Naive thymus-derived CD4-positive, alpha-beta T cell (primary cell): Measurements from ENCODE around the gene PPIP5K1. TPM values are rescaled to one million over a fixed set of nuclear protein-coding genes. Genes with fewer than 3 reads are reported as not detected.
"Not testable (repeated sequence)": the region's sequence is repeated elsewhere in the genome, so short reads cannot be mapped to it uniquely, and the experiment has no call there.

Source experiments
- ATAC-seq: fragments of 150-1000 bp; cut with Tn5 transposase; 2 replicates; pipeline ENCODE4 v1.10.0; 2021; ENCODE audit warnings: mild to moderate bottlenecking, moderate library complexity
- CTCF ChIA-PET: fragments of 350-600 bp; sonication (Branson Sonifier 250); formaldehyde crosslinking; loops from one replicate; lab custom pipeline; 2021; ENCODE audit warnings: antibody characterized with exemption; lab: Charles Lee
- POLR2A ChIA-PET: fragments of 350-600 bp; sonication (Branson Sonifier 250); formaldehyde crosslinking; loops from one replicate; lab custom pipeline; 2021; ENCODE audit warnings: antibody characterized with exemption, inconsistent platforms; lab: Charles Lee
- DNase-seq, 9 donors: peaks; one replicate each; pipeline versions ENCODE4 v3.0.0 to v3.0.0-alpha.2; 2020 to 2022; ENCODE audit warnings: mixed read lengths in 1 of 9
- H3K27ac ChIP-seq: one replicate; pipeline ENCODE4 v1.7.0; 2013; ENCODE audit warnings: mild to moderate bottlenecking, low read depth, low read length, moderate library complexity
- H3K27me3 ChIP-seq, 2 donors: one replicate each; pipeline ENCODE4 v1.7.0; 2013; ENCODE audit warnings: low read length in 2 of 2, mild to moderate bottlenecking in 2 of 2, moderate library complexity in 2 of 2; ENCODE audit not compliant: control insufficient read depth in 2 of 2, insufficient read depth in 2 of 2
- H3K36me3 ChIP-seq, 3 experiments: 1 replicate in 2 of 3; 2 replicates in 1 of 3; pipeline ENCODE4 v1.7.0; 2013; ENCODE audit warnings: low read length in 3 of 3, mild to moderate bottlenecking in 3 of 3, moderate library complexity in 1 of 3; ENCODE audit not compliant: insufficient read depth in 3 of 3, control insufficient read depth in 2 of 3
- H3K4me1 ChIP-seq, 2 donors: one replicate each; pipeline ENCODE4 v1.7.0; 2013; ENCODE audit warnings: low read length in 2 of 2, mild to moderate bottlenecking in 2 of 2, moderate library complexity in 1 of 2; ENCODE audit not compliant: control insufficient read depth in 2 of 2, insufficient read depth in 2 of 2
- H3K4me3 ChIP-seq: 2 replicates; pipeline ENCODE4 v1.7.0; 2013; ENCODE audit warnings: mild to moderate bottlenecking, low read length
- H3K9me3 ChIP-seq, 3 experiments: 1 replicate in 2 of 3; 2 replicates in 1 of 3; pipeline ENCODE4 v1.7.0; 2013; ENCODE audit warnings: low read length in 3 of 3; ENCODE audit not compliant: control insufficient read depth in 2 of 3
- H3K27ac Mint-ChIP-seq, 9 donors: one replicate each; pipeline ENCODE4 v1.8.0; 2020 to 2022; ENCODE audit warnings: mixed read lengths in 9 of 9, mild to moderate bottlenecking in 8 of 9, moderate library complexity in 5 of 9, inconsistent platforms in 2 of 9
- H3K27me3 Mint-ChIP-seq, 5 donors: one replicate each; pipeline ENCODE4 v1.8.0; 2021 to 2022; ENCODE audit warnings: mixed read lengths in 5 of 5, mild to moderate bottlenecking in 1 of 5
- H3K36me3 Mint-ChIP-seq, 5 donors: one replicate each; pipeline ENCODE4 v1.8.0; 2020 to 2022; ENCODE audit warnings: mixed read lengths in 5 of 5, mild to moderate bottlenecking in 3 of 5, inconsistent platforms in 1 of 5
- H3K4me1 Mint-ChIP-seq, 7 donors: one replicate each; pipeline ENCODE4 v1.8.0; 2020 to 2022; ENCODE audit warnings: mixed read lengths in 7 of 7, mild to moderate bottlenecking in 3 of 7, inconsistent platforms in 1 of 7
- H3K4me3 Mint-ChIP-seq, 10 donors: one replicate each; pipeline ENCODE4 v1.8.0; 2020 to 2022; ENCODE audit warnings: mild to moderate bottlenecking in 10 of 10, mixed read lengths in 10 of 10, moderate library complexity in 6 of 10, inconsistent platforms in 2 of 10
- H3K9me3 Mint-ChIP-seq, 11 donors: one replicate each; pipeline ENCODE4 v1.8.0; 2020 to 2022; ENCODE audit warnings: mixed read lengths in 11 of 11, mild to moderate bottlenecking in 4 of 11, inconsistent platforms in 1 of 11, moderate library complexity in 1 of 11
- intact Hi-C, 2 donors: fragments of 100-400 bp; cut with micrococcal nuclease; formaldehyde crosslinking; loops; one replicate each; pipeline ENCODE4 v1.15.1; 2023
- polyA plus RNA-seq, 2 donors: library from polyadenylated mRNA; unstranded; fragments of 300-500 nt; fragmentation: Illumina TruSeq; gene quantifications; one replicate each; pipeline ENCODE4 v1.2.3, GENCODE V29; 2021
- total RNA-seq, 6 experiments: library from RNA in 5 of 6; stranded (reverse) in 5 of 6; gene quantifications; 1 replicate in 5 of 6; 2 replicates in 1 of 6; pipeline ENCODE4 v1.2.3 and lab custom pipeline; 2021 to 2026

The PPIP5K1 gene
- total and polyA plus RNA-seq, 7 experiments from 2014 or later: 6.1 to 66.0 (median 43.0) TPM

- H3K9me3 ChIP-seq, H3K36me3 Mint-ChIP-seq, H3K27me3 ChIP-seq, H3K9me3 Mint-ChIP-seq, H3K27ac Mint-ChIP-seq, H3K4me1 ChIP-seq, intact Hi-C loops, ATAC-seq, CTCF ChIA-PET, H3K36me3 ChIP-seq, DNase-seq, H3K4me3 Mint-ChIP-seq, H3K27ac ChIP-seq, H3K4me1 Mint-ChIP-seq, POLR2A ChIA-PET, H3K4me3 ChIP-seq, H3K27me3 Mint-ChIP-seq: not testable (repeated sequence)
Measured at GRCh38 chr15:43566615-43567014, 23.4 kb downstream of the PPIP5K1 start.

GRCh38 chr15:43563793-43564192 lies 26.2 kb downstream of the PPIP5K1 start:
- H3K36me3 ChIP-seq, H3K27me3 ChIP-seq, H3K4me3 Mint-ChIP-seq, H3K9me3 ChIP-seq, POLR2A ChIA-PET, H3K27ac ChIP-seq, H3K4me3 ChIP-seq, ATAC-seq, H3K27me3 Mint-ChIP-seq, intact Hi-C loops, H3K4me1 ChIP-seq, H3K36me3 Mint-ChIP-seq, H3K9me3 Mint-ChIP-seq, H3K4me1 Mint-ChIP-seq, H3K27ac Mint-ChIP-seq, CTCF ChIA-PET, DNase-seq: not testable (repeated sequence)

- H3K36me3 ChIP-seq, CTCF ChIA-PET, H3K27me3 ChIP-seq, H3K4me3 ChIP-seq, H3K9me3 ChIP-seq, H3K27me3 Mint-ChIP-seq, ATAC-seq, H3K27ac ChIP-seq, H3K36me3 Mint-ChIP-seq, DNase-seq, POLR2A ChIA-PET, H3K4me1 Mint-ChIP-seq, H3K9me3 Mint-ChIP-seq, H3K4me3 Mint-ChIP-seq, intact Hi-C loops, H3K4me1 ChIP-seq, H3K27ac Mint-ChIP-seq: not testable (repeated sequence)
Measured at GRCh38 chr15:43562753-43563152, 27.3 kb downstream of the PPIP5K1 start.

GRCh38 chr15:43552986-43553385 lies 37.0 kb downstream of the PPIP5K1 start:
- H3K36me3 ChIP-seq: peaks cover 0 to 11% (median 0%) of the 10 kb centered on the region in 3 experiments
- no peak for ATAC-seq
- H3K4me1 ChIP-seq: no peaks in the 10 kb centered on the region
- H3K4me3 ChIP-seq: no peak overlapping the region
- H3K4me3 Mint-ChIP-seq: no peak overlapping the region
- H3K9me3 Mint-ChIP-seq: peaks cover 0 to 2% (median 0%) of the 10 kb centered on the region in 11 donors
- no peak for DNase-seq
- no peak overlapping the region for H3K27ac ChIP-seq
- CTCF ChIA-PET: no interaction called here
- intact Hi-C loops: no loop called here
- H3K36me3 Mint-ChIP-seq: peaks cover 2 to 32% (median 15%) of the 10 kb centered on the region in 5 donors
- POLR2A ChIA-PET: no interaction called here
- H3K27ac Mint-ChIP-seq: no peak overlapping the region
- H3K27me3 ChIP-seq: no peaks in the 10 kb centered on the region
- no peaks in the 10 kb centered on the region for H3K4me1 Mint-ChIP-seq
- no peaks in the 10 kb centered on the region for H3K27me3 Mint-ChIP-seq
- no peaks in the 10 kb centered on the region for H3K9me3 ChIP-seq

GRCh38 chr15:43552256-43552655 lies 37.8 kb downstream of the PPIP5K1 start:
- ATAC-seq (no peak), DNase-seq (no peak)
- intact Hi-C loops: no loop called here
- Histone ChIP-seq H3K4me1 (no peaks in the 10 kb centered on the region), H3K4me3 (no peak overlapping the region), H3K27me3 (no peaks in the 10 kb centered on the region), H3K9me3 (no peaks in the 10 kb centered on the region), H3K27ac (no peak overlapping the region), H3K36me3 (peaks cover 0 to 10% (median 0%) of the 10 kb centered on the region in 3 experiments)
- H3K27ac Mint-ChIP-seq: no peak overlapping the region
- peaks cover 0 to 2% (median 0%) of the 10 kb centered on the region in 11 donors for H3K9me3 Mint-ChIP-seq
- ChIA-PET POLR2A (no interaction called here), CTCF (interaction anchor here (0.7 kb wide), 1 partner anchor 1453 kb away, joined by 3 read pairs; no protein-coding TSS in a partner anchor)
- H3K27me3 Mint-ChIP-seq: no peaks in the 10 kb centered on the region
- H3K4me3 Mint-ChIP-seq: no peak overlapping the region
- peaks cover 5 to 34% (median 22%) of the 10 kb centered on the region in 5 donors for H3K36me3 Mint-ChIP-seq
- no peaks in the 10 kb centered on the region for H3K4me1 Mint-ChIP-seq

- Histone ChIP-seq H3K4me1 (no peaks in the 10 kb centered on the region), H3K36me3 (no peaks in the 10 kb centered on the region), H3K4me3 (no peak overlapping the region), H3K9me3 (no peaks in the 10 kb centered on the region), H3K27me3 (no peaks in the 10 kb centered on the region), H3K27ac (no peak overlapping the region)
- no peaks in the 10 kb centered on the region for H3K27me3 Mint-ChIP-seq
- H3K36me3 Mint-ChIP-seq: peaks cover 5 to 33% (median 18%) of the 10 kb centered on the region in 5 donors
- ATAC-seq (no peak), DNase-seq (no peak)
- peaks cover 0 to 2% (median 0%) of the 10 kb centered on the region in 11 donors for H3K9me3 Mint-ChIP-seq
- no peak overlapping the region for H3K27ac Mint-ChIP-seq
- ChIA-PET CTCF (no interaction called here), POLR2A (no interaction called here)
- no peaks in the 10 kb centered on the region for H3K4me1 Mint-ChIP-seq
- no peak overlapping the region for H3K4me3 Mint-ChIP-seq
- intact Hi-C loops: no loop called here
Measured at GRCh38 chr15:43550527-43551363, 39.3 kb downstream of the PPIP5K1 start.

- CTCF ChIA-PET: no interaction called here
- no peaks in the 10 kb centered on the region for H3K4me1 ChIP-seq
- no peak for DNase-seq
- H3K9me3 ChIP-seq: no peaks in the 10 kb centered on the region
- H3K27ac ChIP-seq: no peak overlapping the region
- H3K36me3 ChIP-seq: no peaks in the 10 kb centered on the region
- intact Hi-C loops: no loop called here
- H3K27ac Mint-ChIP-seq: no peak overlapping the region
- ATAC-seq: no peak
- no peaks in the 10 kb centered on the region for H3K9me3 Mint-ChIP-seq
- H3K36me3 Mint-ChIP-seq: peaks cover 5 to 29% (median 18%) of the 10 kb centered on the region in 5 donors
- no peak overlapping the region for H3K4me3 ChIP-seq
- no peaks in the 10 kb centered on the region for H3K27me3 ChIP-seq
- H3K27me3 Mint-ChIP-seq: no peaks in the 10 kb centered on the region
- POLR2A ChIA-PET: no interaction called here
- no peaks in the 10 kb centered on the region for H3K4me1 Mint-ChIP-seq
- no peak overlapping the region for H3K4me3 Mint-ChIP-seq
Measured at GRCh38 chr15:43547539-43547938, 42.5 kb downstream of the PPIP5K1 start.
